DND-41 (cell line): ENCODE measurements around the gene VTI1A.
A peak's percentile ranks its signal among the peaks of the same experiment; 100 is the strongest.

Experiments used
- ATAC-seq: fragments of 200-7000 bp; cut with Tn5 transposase; 3 replicates; pipeline ENCODE4 v1.9.1; 2021; ENCODE audit warnings: low read depth; ENCODE audit not compliant: insufficient read depth
- DNase-seq: peaks from one replicate; pipeline ENCODE4 v3.0.0-alpha.2; 2020
- H2AFZ ChIP-seq: 2 replicates; pipeline ENCODE4 v1.6.0; 2012; ENCODE audit warnings: low read depth, low read length
- H3K27ac ChIP-seq: 2 replicates; pipeline ENCODE4 v1.5.1; 2012; ENCODE audit warnings: low read length, inconsistent platforms
- H3K27me3 ChIP-seq: fragments of 200-600 bp; sonication (generic); 2 replicates; pipeline ENCODE4 v1.6.0; 2012; ENCODE audit warnings: low read length, mild to moderate bottlenecking, inconsistent platforms; ENCODE audit not compliant: insufficient read depth, poor library complexity
- H3K36me3 ChIP-seq: 2 replicates; pipeline ENCODE4 v1.5.1; 2012; ENCODE audit warnings: low read length, inconsistent platforms; ENCODE audit not compliant: insufficient read depth
- H3K4me1 ChIP-seq: 2 replicates; pipeline ENCODE4 v1.5.1; 2012; ENCODE audit warnings: mild to moderate bottlenecking, low read length; ENCODE audit not compliant: insufficient read depth
- H3K4me2 ChIP-seq: 2 replicates; pipeline ENCODE4 v1.6.0; 2012; ENCODE audit warnings: mild to moderate bottlenecking, moderate library complexity, low read length, inconsistent platforms; ENCODE audit not compliant: insufficient read depth
- H3K4me3 ChIP-seq, 2 experiments: fragments of 200-600 bp in 1 of 2; shearing (Covaris generic) in 1 of 2; 2 replicates each; pipeline ENCODE4 v1.5.1; 2012 to 2016; ENCODE audit warnings: inconsistent platforms in 2 of 2, low read length in 2 of 2, mild to moderate bottlenecking in 2 of 2, low read depth in 1 of 2, moderate library complexity in 1 of 2
- H3K79me2 ChIP-seq: 2 replicates; pipeline ENCODE4 v1.6.0; 2012; ENCODE audit warnings: low read length, inconsistent platforms; ENCODE audit not compliant: insufficient read depth
- H3K9ac ChIP-seq: 2 replicates; pipeline ENCODE4 v1.6.0; 2012; ENCODE audit warnings: low read depth, mild to moderate bottlenecking, inconsistent platforms, low read length, moderate library complexity
- H3K9me3 ChIP-seq: 2 replicates; pipeline ENCODE4 v1.5.1; 2012; ENCODE audit warnings: low read length, moderate library complexity, mild to moderate bottlenecking, inconsistent platforms; ENCODE audit not compliant: insufficient read depth, severe bottlenecking
- H4K20me1 ChIP-seq: 2 replicates; pipeline ENCODE4 v1.6.0; 2012; ENCODE audit warnings: low read length; ENCODE audit not compliant: insufficient read depth
- EZH2 ChIP-seq: IDR thresholded peaks from 3 replicates; pipeline ENCODE4 v1.6.1; 2012; ENCODE audit warnings: borderline replicate concordance, low read depth, mild to moderate bottlenecking, moderate library complexity, low read length, inconsistent platforms; ENCODE audit not compliant: severe bottlenecking
- TF ChIP-seq, protein P1 (sequence below): IDR thresholded peaks from 2 replicates; pipeline ENCODE4 v1.5.1; 2012; ENCODE audit warnings: borderline replicate concordance, low read length, moderate library complexity, mild to moderate bottlenecking; ENCODE audit not compliant: poor library complexity, severe bottlenecking; ENCODE audit errors: extremely low read depth

VTI1A gene

DNA sequence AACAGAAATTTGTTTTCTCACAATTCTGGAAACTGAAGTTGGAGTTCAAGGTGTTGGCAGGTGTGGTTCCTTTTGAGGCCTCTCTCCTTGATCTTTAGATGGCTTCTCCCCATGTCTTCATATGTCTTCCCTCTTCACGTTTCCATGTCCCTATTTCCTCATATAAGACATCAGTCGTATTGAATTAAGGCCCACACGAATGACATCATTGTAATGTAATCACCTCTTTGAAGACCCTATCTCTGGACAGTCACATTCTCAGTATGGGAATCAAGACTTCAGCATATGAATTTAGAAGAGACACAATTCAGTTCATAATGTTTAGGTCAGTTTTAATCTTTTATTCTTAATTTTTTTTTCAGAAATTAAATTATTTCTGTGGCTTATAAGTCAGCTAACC, 19.8 kb downstream of the VTI1A start:
- no peak for ATAC-seq
- Histone ChIP-seq H4K20me1 (no peaks in the 10 kb centered on the region; the same call in 1 of the 2 replicates), H3K4me1 (no peaks in the 10 kb centered on the region), H3K79me2 (no peaks in the 10 kb centered on the region), H3K27ac (no peak overlapping the region), H3K27me3 (no peaks in the 10 kb centered on the region), H3K9ac (no peak overlapping the region), H3K36me3 (peaks cover 55% of the 10 kb centered on the region), H3K9me3 (no peaks in the 10 kb centered on the region), H3K4me3 (no peak overlapping the region), H2AFZ (no peak overlapping the region), H3K4me2 (no peak overlapping the region)
- no peak for DNase-seq
- TF ChIP-seq, protein P1, sequence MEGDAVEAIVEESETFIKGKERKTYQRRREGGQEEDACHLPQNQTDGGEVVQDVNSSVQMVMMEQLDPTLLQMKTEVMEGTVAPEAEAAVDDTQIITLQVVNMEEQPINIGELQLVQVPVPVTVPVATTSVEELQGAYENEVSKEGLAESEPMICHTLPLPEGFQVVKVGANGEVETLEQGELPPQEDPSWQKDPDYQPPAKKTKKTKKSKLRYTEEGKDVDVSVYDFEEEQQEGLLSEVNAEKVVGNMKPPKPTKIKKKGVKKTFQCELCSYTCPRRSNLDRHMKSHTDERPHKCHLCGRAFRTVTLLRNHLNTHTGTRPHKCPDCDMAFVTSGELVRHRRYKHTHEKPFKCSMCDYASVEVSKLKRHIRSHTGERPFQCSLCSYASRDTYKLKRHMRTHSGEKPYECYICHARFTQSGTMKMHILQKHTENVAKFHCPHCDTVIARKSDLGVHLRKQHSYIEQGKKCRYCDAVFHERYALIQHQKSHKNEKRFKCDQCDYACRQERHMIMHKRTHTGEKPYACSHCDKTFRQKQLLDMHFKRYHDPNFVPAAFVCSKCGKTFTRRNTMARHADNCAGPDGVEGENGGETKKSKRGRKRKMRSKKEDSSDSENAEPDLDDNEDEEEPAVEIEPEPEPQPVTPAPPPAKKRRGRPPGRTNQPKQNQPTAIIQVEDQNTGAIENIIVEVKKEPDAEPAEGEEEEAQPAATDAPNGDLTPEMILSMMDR: no peak
- TF ChIP-seq EZH2: no peak

DNA sequence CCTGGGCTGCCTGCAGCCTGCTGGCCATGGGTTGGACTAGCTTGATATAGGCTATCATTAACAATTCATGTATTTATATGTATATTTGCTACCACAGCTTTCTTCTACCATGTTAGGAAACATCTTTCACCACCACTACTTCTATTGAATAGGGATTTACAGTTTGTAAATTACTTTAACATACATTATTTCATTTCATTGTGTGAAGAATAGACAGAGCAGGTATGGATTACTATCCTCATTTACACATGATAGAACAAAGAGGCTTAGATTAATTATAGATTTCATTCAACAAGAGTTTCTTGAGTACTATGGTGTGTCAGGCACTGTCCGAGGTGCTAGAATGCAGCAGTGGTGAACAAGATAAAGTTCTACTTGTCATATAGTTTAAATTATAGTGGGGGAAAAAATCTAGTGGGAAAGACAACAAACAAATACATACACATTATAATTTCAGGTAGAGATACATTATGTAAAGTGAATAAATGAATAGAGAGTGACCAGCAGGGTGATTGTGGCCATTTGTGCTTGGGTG, 20.6 kb downstream of the VTI1A start:
- Histone ChIP-seq H3K4me3 (no peak overlapping the region), H3K27me3 (no peaks in the 10 kb centered on the region), H3K9ac (no peak overlapping the region), H2AFZ (no peak overlapping the region), H3K9me3 (no peaks in the 10 kb centered on the region), H4K20me1 (no peaks in the 10 kb centered on the region; the same call in 1 of the 2 replicates), H3K4me2 (no peak overlapping the region), H3K36me3 (peaks cover 52% of the 10 kb centered on the region), H3K79me2 (no peaks in the 10 kb centered on the region), H3K4me1 (no peaks in the 10 kb centered on the region), H3K27ac (no peak overlapping the region)
- DNase-seq (no peak), ATAC-seq (no peak)
- TF ChIP-seq EZH2: no peak
- TF ChIP-seq, protein P1: no peak

DNA sequence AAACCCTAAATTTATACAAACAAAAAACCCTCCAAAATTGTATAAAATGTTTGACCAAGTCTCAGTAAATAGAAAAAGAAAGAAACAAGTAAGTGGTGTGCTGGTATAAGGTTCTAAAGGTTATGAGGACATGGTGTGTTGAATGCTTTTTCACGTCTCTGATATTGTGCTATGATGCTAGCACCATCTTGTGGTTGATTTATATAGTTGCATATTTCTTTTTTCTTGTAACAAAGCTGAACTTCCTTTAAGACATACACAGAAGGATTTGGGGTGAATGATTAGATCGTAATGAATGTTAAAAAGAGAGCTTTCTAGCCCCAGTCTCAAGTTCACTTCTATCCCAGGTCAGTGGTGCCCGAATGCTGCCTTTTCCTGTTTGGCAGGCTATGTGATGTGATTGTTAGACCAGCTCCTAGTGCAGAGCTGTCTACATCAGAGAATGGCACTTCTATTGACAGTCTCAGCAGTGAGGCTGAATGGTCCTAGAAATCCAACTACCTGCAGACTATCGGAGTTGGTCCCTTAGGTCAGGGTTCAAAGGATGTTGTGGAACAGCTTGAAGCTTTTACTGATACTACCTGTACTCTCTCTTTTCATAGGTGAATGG, 25.0 kb downstream of the VTI1A start:
- Histone ChIP-seq H3K27me3 (no peaks in the 10 kb centered on the region), H3K36me3 (peaks cover 16% of the 10 kb centered on the region; the same call in 1 of the 2 replicates), H3K9me3 (no peaks in the 10 kb centered on the region), H3K9ac (no peak overlapping the region), H3K79me2 (no peaks in the 10 kb centered on the region), H3K27ac (no peak overlapping the region), H3K4me1 (no peaks in the 10 kb centered on the region), H2AFZ (no peak overlapping the region), H3K4me3 (no peak overlapping the region), H4K20me1 (no peaks in the 10 kb centered on the region; the same call in 1 of the 2 replicates), H3K4me2 (no peak overlapping the region)
- ATAC-seq (peak; percentile 82), DNase-seq (no peak)
- TF ChIP-seq, protein P1: peak; percentile 78
- no peak for TF ChIP-seq EZH2
